Endothelial cell of umbilical vein (primary cell): ENCODE data around the gene MPP3. TPM values are rescaled to one million over a fixed set of nuclear protein-coding genes. Genes with fewer than 3 reads are reported as not detected.

Experiments used
- BruUV-seq: library from RNA; stranded (reverse); fragments of 400-500 nt; replicated peaks from 2 replicates; lab custom pipeline; 2021; lab: Mats Ljungman, UMichigan
- CTCF ChIA-PET: fragments of 300-600, 350-600 bp; sonication (Branson Sonifier 250); formaldehyde crosslinking; loops from one replicate; lab custom pipeline; 2021; ENCODE audit warnings: antibody characterized with exemption, inconsistent platforms; lab: Charles Lee
- POLR2A ChIA-PET: fragments of 300-600, 350-600 bp; sonication (Branson Sonifier 250); formaldehyde crosslinking; loops from one replicate; lab custom pipeline; 2021; ENCODE audit warnings: antibody characterized with exemption, inconsistent platforms; lab: Charles Lee
- DNase-seq: peaks from one replicate; pipeline ENCODE4 v3.0.0-alpha.2; 2011; ENCODE audit warnings: low read depth, low spot score
- FAIRE-seq: peaks from 2 replicates; lab custom pipeline; 2011; peaks lifted over from hg19 to GRCh38; lab: Jason Lieb, UNC
- H2AFZ ChIP-seq: 2 replicates; pipeline ENCODE4 v1.6.0; 2012; ENCODE audit warnings: low read depth, low read length, control low read depth, inconsistent platforms
- H3K27ac ChIP-seq: 2 replicates; pipeline ENCODE4 v1.5.1; 2011; ENCODE audit warnings: low read depth, mild to moderate bottlenecking, control low read depth, low read length, moderate library complexity; ENCODE audit not compliant: insufficient read depth
- H3K27me3 ChIP-seq, 2 experiments: 2 replicates each; pipeline versions ENCODE4 v1.6.0 to v1.6.1; 2011; ENCODE audit warnings: low read length in 2 of 2, mixed read lengths in 1 of 2; ENCODE audit not compliant: control insufficient read depth in 2 of 2, insufficient read depth in 2 of 2
- H3K36me3 ChIP-seq, 2 experiments: 2 replicates in 1 of 2; 3 replicates in 1 of 2; pipeline ENCODE4 v1.5.1; 2011; ENCODE audit warnings: low read length in 2 of 2, mild to moderate bottlenecking in 1 of 2, moderate library complexity in 1 of 2; ENCODE audit not compliant: control insufficient read depth in 2 of 2, insufficient read depth in 2 of 2; ENCODE audit errors: extremely low read depth in 1 of 2
- H3K4me1 ChIP-seq: 3 replicates; pipeline ENCODE4 v1.5.1; 2011; ENCODE audit warnings: mild to moderate bottlenecking, low read length; ENCODE audit not compliant: control insufficient read depth, insufficient read depth; ENCODE audit errors: extremely low read depth
- H3K4me2 ChIP-seq: 2 replicates; pipeline ENCODE4 v1.6.1; 2011; ENCODE audit warnings: low read length, control low read depth, mixed read lengths; ENCODE audit not compliant: insufficient read depth
- H3K4me3 ChIP-seq, 3 experiments: fragments of 200-600 bp in 1 of 3; sonication (generic), shearing (Covaris generic) in 1 of 3; replicated peaks in 1 of 3; 2 replicates each; pipeline ENCODE4 v1.5.1; 2011 to 2016; ENCODE audit warnings: control low read depth in 3 of 3, low read length in 3 of 3, mild to moderate bottlenecking in 2 of 3, inconsistent platforms in 1 of 3, low read depth in 1 of 3, moderate library complexity in 1 of 3; ENCODE audit not compliant: insufficient read depth in 1 of 3
- H3K79me2 ChIP-seq: 2 replicates; pipeline ENCODE4 v1.6.0; 2012; ENCODE audit warnings: low read length, inconsistent platforms; ENCODE audit not compliant: control insufficient read depth, insufficient read depth
- H3K9ac ChIP-seq: replicated peaks from 2 replicates; pipeline ENCODE3; 2011; ENCODE audit warnings: low read length, control low read depth; ENCODE audit not compliant: insufficient read depth; ENCODE audit errors: extremely low read depth
- H3K9me1 ChIP-seq: replicated peaks from 3 replicates; pipeline ENCODE4 v1.6.0; 2011; ENCODE audit warnings: mild to moderate bottlenecking, low read length; ENCODE audit not compliant: control insufficient read depth, insufficient read depth; ENCODE audit errors: extremely low read depth
- H3K9me3 ChIP-seq: replicated peaks from 2 replicates; pipeline ENCODE4 v1.5.1; 2012; ENCODE audit warnings: low read length, inconsistent platforms; ENCODE audit not compliant: control insufficient read depth, insufficient read depth
- H4K20me1 ChIP-seq: replicated peaks from 2 replicates; pipeline ENCODE3; 2011; ENCODE audit warnings: mild to moderate bottlenecking, low read length; ENCODE audit not compliant: control insufficient read depth, insufficient read depth; ENCODE audit errors: extremely low read depth
- EZH2 ChIP-seq: IDR thresholded peaks from 2 replicates; pipeline ENCODE4 v1.6.1; 2012; ENCODE audit warnings: borderline replicate concordance, low read depth, mild to moderate bottlenecking, moderate library complexity, low read length, inconsistent platforms; ENCODE audit not compliant: severe bottlenecking
- FOS ChIP-seq: IDR thresholded peaks from 2 replicates; pipeline ENCODE4 v1.6.1; 2011; ENCODE audit warnings: mild to moderate bottlenecking, low read length, moderate library complexity, borderline replicate concordance; ENCODE audit not compliant: insufficient read depth
- GATA2 ChIP-seq: IDR thresholded peaks from 2 replicates; pipeline ENCODE4 v1.7.0; 2011; ENCODE audit warnings: low read depth, mild to moderate bottlenecking, moderate library complexity, mixed read lengths, low read length; ENCODE audit not compliant: insufficient read length, insufficient read depth
- JUN ChIP-seq: IDR thresholded peaks from 2 replicates; pipeline ENCODE4 v1.6.1; 2011; ENCODE audit warnings: borderline replicate concordance, low read depth; ENCODE audit not compliant: insufficient read length, insufficient read depth
- MAX ChIP-seq: IDR thresholded peaks from 2 replicates; pipeline ENCODE4 v1.6.1; 2011; ENCODE audit not compliant: insufficient read depth, insufficient read length
- MYC ChIP-seq: IDR thresholded peaks from one replicate; pipeline ENCODE4 v1.6.1; 2011; ENCODE audit warnings: mild to moderate bottlenecking, low read depth, low read length
- POLR2A ChIP-seq: IDR thresholded peaks from 2 replicates; pipeline ENCODE4 v1.6.1; 2012; ENCODE audit warnings: low read depth, mild to moderate bottlenecking, control low read depth, low read length
- POLR2AphosphoS5 ChIP-seq: IDR thresholded peaks from 2 replicates; pipeline ENCODE4 v1.6.1; 2012; ENCODE audit warnings: low read depth, mild to moderate bottlenecking, control low read depth, low read length, moderate library complexity; ENCODE audit not compliant: insufficient read depth
- dilution Hi-C: fragments of 300-500 bp; cut with MboI; formaldehyde crosslinking; loops from one replicate; pipeline ENCODE4 v1.15.0; 2019; ENCODE audit warnings: low sequenced_read_pairs; ENCODE audit not compliant: extremely low pct_ligation_motif_present
- intact Hi-C: fragments of 100-400 bp; cut with micrococcal nuclease; formaldehyde crosslinking; loops from one replicate; pipeline ENCODE4 v1.10.0; 2022
- polyA plus RNA-seq, 4 experiments: library from polyadenylated mRNA; depleted of rRNA in 3 of 4; stranded (reverse) in 3 of 4; unstranded in 1 of 4; fragments of >200 nt; gene quantifications; 2 replicates each; pipeline versions ENCODE4 v1.2.1 to v1.2.3, GENCODE V29; 2011 to 2012; ENCODE audit warnings: missing spikeins in 1 of 4
- total RNA-seq: library from RNA; stranded (reverse); gene quantifications from 2 replicates; pipeline ENCODE4 v1.2.3, GENCODE V29; 2021
- TF ChIP-seq, protein P1 (sequence below), 2 donors: IDR thresholded peaks; 1 replicate in 1 of 2; 2 replicates in 1 of 2; pipeline ENCODE4 v1.5.1; 2011; ENCODE audit warnings: low read length in 2 of 2, mild to moderate bottlenecking in 2 of 2, moderate library complexity in 2 of 2, control low read depth in 1 of 2, inconsistent platforms in 1 of 2, low read depth in 1 of 2; ENCODE audit not compliant: insufficient read depth in 1 of 2; ENCODE audit errors: extremely low read depth in 1 of 2

The MPP3 gene
- total and polyA plus RNA-seq, 2 donors (not counting 3 experiments of a cell fraction or from before 2014, with no cell fraction given), result 6.1 to 11.3 TPM

DNA sequence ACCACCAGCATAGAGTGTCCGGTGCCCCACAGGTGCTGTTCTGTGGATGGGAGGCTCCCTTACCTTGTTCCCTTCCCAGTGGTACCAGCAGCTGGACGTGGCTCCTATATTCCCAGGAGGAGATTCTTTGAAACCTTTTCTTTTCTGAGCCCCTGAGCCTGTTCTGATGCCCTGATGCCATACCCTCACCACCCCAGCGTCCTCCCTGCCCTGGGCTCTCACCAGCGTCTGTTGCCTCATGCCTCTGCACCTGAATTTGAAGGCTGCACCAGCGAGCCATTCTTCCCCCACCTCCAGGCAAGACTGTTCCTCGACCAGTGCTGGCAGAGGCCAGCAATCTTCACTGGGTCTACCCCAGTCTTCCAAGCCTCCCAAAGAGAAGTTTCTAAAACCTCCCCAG is 74.9 kb downstream of the MPP3 start:
- H3K27ac ChIP-seq, result no peak overlapping the region
- no peaks in the 10 kb centered on the region for H4K20me1 ChIP-seq
- DNase-seq, result no peak
- no peak overlapping the region for H3K4me2 ChIP-seq
- no peak overlapping the region for H3K9ac ChIP-seq
- peaks cover 3% of the 10 kb centered on the region for H3K4me1 ChIP-seq
- TF ChIP-seq POLR2A, result no peak
- TF ChIP-seq FOS, result no peak
- TF ChIP-seq MAX, result no peak
- TF ChIP-seq MYC, result no peak
- TF ChIP-seq EZH2, result no peak
- no peak for TF ChIP-seq POLR2AphosphoS5
- TF ChIP-seq, protein P1, sequence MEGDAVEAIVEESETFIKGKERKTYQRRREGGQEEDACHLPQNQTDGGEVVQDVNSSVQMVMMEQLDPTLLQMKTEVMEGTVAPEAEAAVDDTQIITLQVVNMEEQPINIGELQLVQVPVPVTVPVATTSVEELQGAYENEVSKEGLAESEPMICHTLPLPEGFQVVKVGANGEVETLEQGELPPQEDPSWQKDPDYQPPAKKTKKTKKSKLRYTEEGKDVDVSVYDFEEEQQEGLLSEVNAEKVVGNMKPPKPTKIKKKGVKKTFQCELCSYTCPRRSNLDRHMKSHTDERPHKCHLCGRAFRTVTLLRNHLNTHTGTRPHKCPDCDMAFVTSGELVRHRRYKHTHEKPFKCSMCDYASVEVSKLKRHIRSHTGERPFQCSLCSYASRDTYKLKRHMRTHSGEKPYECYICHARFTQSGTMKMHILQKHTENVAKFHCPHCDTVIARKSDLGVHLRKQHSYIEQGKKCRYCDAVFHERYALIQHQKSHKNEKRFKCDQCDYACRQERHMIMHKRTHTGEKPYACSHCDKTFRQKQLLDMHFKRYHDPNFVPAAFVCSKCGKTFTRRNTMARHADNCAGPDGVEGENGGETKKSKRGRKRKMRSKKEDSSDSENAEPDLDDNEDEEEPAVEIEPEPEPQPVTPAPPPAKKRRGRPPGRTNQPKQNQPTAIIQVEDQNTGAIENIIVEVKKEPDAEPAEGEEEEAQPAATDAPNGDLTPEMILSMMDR (IDR thresholded peaks at IDR 0.05; ENCODE audit: extremely low read depth in 1 of 2, insufficient read depth in 1 of 2, low read depth in 1 of 2, low read length in 2 of 2), result no peak
- TF ChIP-seq JUN, result no peak
- TF ChIP-seq GATA2, result no peak
- H3K9me1 ChIP-seq, result no peaks in the 10 kb centered on the region
- no TSS peak for BruUV-seq
- intact Hi-C loops, result no loop called here
- H3K36me3 ChIP-seq, result no peaks in the 10 kb centered on the region
- FAIRE-seq, result no peak
- H2AFZ ChIP-seq, result no peak overlapping the region
- H3K27me3 ChIP-seq, result peaks cover 8 to 17% of the 10 kb centered on the region in 2 experiments
- H3K4me3 ChIP-seq, result no peak overlapping the region
- ChIA-PET POLR2A (no interaction called here), CTCF (interaction anchor here (1.7 to 9.4 kb wide), 4 partner anchors 9 to 84 kb away, joined by 7 to 414 read pairs (median 18); no protein-coding TSS in a partner anchor)
- dilution Hi-C loops, result no loop called here
- H3K9me3 ChIP-seq, result no peaks in the 10 kb centered on the region
- no peaks in the 10 kb centered on the region for H3K79me2 ChIP-seq
